ENCODE data around the gene PKD2. TPM values are rescaled to one million over a fixed set of nuclear protein-coding genes. Genes with fewer than 3 reads are reported as not detected.

Gene PKD2
- total RNA-seq, 2 experiments from 2014 or later: 7.4 to 7.7 TPM

- POLR2A ChIA-PET: no interaction called here
- H3K9me3 Mint-ChIP-seq (ENCODE audit: insufficient read depth): no peaks in the 10 kb centered on the region
- H3K4me3 Mint-ChIP-seq: no peak overlapping the region
- peaks cover 33% of the 10 kb centered on the region for H3K27me3 Mint-ChIP-seq (ENCODE audit: low read depth)
- peaks cover 7% of the 10 kb centered on the region for H3K4me1 Mint-ChIP-seq (ENCODE audit: low read depth)
- H3K27ac Mint-ChIP-seq: no peak overlapping the region
- no peak for DNase-seq
- H3K36me3 Mint-ChIP-seq (ENCODE audit: low read depth): no peaks in the 10 kb centered on the region
- no peak for ATAC-seq
- CTCF ChIA-PET: interaction anchor here (1.2 kb wide), 1 partner anchor 234 kb away, joined by 3 read pairs; no protein-coding TSS in a partner anchor
Observed at GRCh38 chr4:87977521-87978278, 29.7 kb upstream of the PKD2 start.

- CTCF ChIA-PET: interaction anchor here (1.9 kb wide), 1 partner anchor 126 kb away, joined by 5 read pairs; no protein-coding TSS in a partner anchor
- POLR2A ChIA-PET: no interaction called here
- Mint-ChIP-seq H3K27me3 (ENCODE audit: low read depth) (peaks cover 30% of the 10 kb centered on the region), H3K36me3 (ENCODE audit: low read depth) (no peaks in the 10 kb centered on the region), H3K9me3 (ENCODE audit: insufficient read depth) (no peaks in the 10 kb centered on the region), H3K27ac (no peak overlapping the region), H3K4me3 (no peak overlapping the region), H3K4me1 (ENCODE audit: low read depth) (peaks cover 7% of the 10 kb centered on the region)
- DNase-seq (no peak), ATAC-seq (no peak)
Observed at GRCh38 chr4:87978681-87979080, 28.8 kb upstream of the PKD2 start.

GRCh38 chr4:87979810-87980209 is 27.6 kb upstream of the PKD2 start:
- CTCF ChIA-PET: interaction anchor here (1.9 kb wide), 1 partner anchor 127 kb away, joined by 5 read pairs; no protein-coding TSS in a partner anchor
- peaks cover 35% of the 10 kb centered on the region for H3K27me3 Mint-ChIP-seq (ENCODE audit: low read depth)
- no peak overlapping the region for H3K4me3 Mint-ChIP-seq
- ATAC-seq (no peak), DNase-seq (no peak)
- POLR2A ChIA-PET: no interaction called here
- no peaks in the 10 kb centered on the region for H3K36me3 Mint-ChIP-seq (ENCODE audit: low read depth)
- peaks cover 7% of the 10 kb centered on the region for H3K4me1 Mint-ChIP-seq (ENCODE audit: low read depth)
- no peak overlapping the region for H3K27ac Mint-ChIP-seq
- H3K9me3 Mint-ChIP-seq (ENCODE audit: insufficient read depth): no peaks in the 10 kb centered on the region

GRCh38 chr4:87981486-87981885 is 25.9 kb upstream of the PKD2 start:
- no peak overlapping the region for H3K27ac Mint-ChIP-seq
- no peaks in the 10 kb centered on the region for H3K9me3 Mint-ChIP-seq (ENCODE audit: insufficient read depth)
- ATAC-seq (no peak), DNase-seq (no peak)
- peaks cover 32% of the 10 kb centered on the region for H3K27me3 Mint-ChIP-seq (ENCODE audit: low read depth)
- no peaks in the 10 kb centered on the region for H3K4me1 Mint-ChIP-seq (ENCODE audit: low read depth)
- ChIA-PET POLR2A (no interaction called here), CTCF (no interaction called here)
- H3K4me3 Mint-ChIP-seq: no peak overlapping the region
- no peaks in the 10 kb centered on the region for H3K36me3 Mint-ChIP-seq (ENCODE audit: low read depth)

- no peaks in the 10 kb centered on the region for H3K9me3 Mint-ChIP-seq (ENCODE audit: insufficient read depth)
- H3K27ac Mint-ChIP-seq: no peak overlapping the region
- ChIA-PET CTCF (no interaction called here), POLR2A (no interaction called here)
- H3K27me3 Mint-ChIP-seq (ENCODE audit: low read depth): peaks cover 30% of the 10 kb centered on the region
- H3K36me3 Mint-ChIP-seq (ENCODE audit: low read depth): no peaks in the 10 kb centered on the region
- ATAC-seq (no peak), DNase-seq (no peak)
- H3K4me1 Mint-ChIP-seq (ENCODE audit: low read depth): no peaks in the 10 kb centered on the region
- H3K4me3 Mint-ChIP-seq: no peak overlapping the region
Observed at GRCh38 chr4:87982036-87982435, 25.4 kb upstream of the PKD2 start.

GRCh38 chr4:87982446-87983010 is 24.9 kb upstream of the PKD2 start:
- no peaks in the 10 kb centered on the region for H3K4me1 Mint-ChIP-seq (ENCODE audit: low read depth)
- no peaks in the 10 kb centered on the region for H3K36me3 Mint-ChIP-seq (ENCODE audit: low read depth)
- no peak overlapping the region for H3K4me3 Mint-ChIP-seq
- no peaks in the 10 kb centered on the region for H3K9me3 Mint-ChIP-seq (ENCODE audit: insufficient read depth)
- ATAC-seq (no peak), DNase-seq (no peak)
- CTCF ChIA-PET: no interaction called here
- H3K27me3 Mint-ChIP-seq (ENCODE audit: low read depth): peaks cover 31% of the 10 kb centered on the region
- POLR2A ChIA-PET: no interaction called here
- H3K27ac Mint-ChIP-seq: no peak overlapping the region

GRCh38 chr4:87983996-87984395 is 23.4 kb upstream of the PKD2 start:
- H3K4me1 Mint-ChIP-seq (ENCODE audit: low read depth): no peaks in the 10 kb centered on the region
- no peaks in the 10 kb centered on the region for H3K36me3 Mint-ChIP-seq (ENCODE audit: low read depth)
- peaks cover 27% of the 10 kb centered on the region for H3K27me3 Mint-ChIP-seq (ENCODE audit: low read depth)
- no peak for DNase-seq
- H3K9me3 Mint-ChIP-seq (ENCODE audit: insufficient read depth): no peaks in the 10 kb centered on the region
- POLR2A ChIA-PET: no interaction called here
- no peak for ATAC-seq
- H3K27ac Mint-ChIP-seq: no peak overlapping the region
- no peak overlapping the region for H3K4me3 Mint-ChIP-seq
- CTCF ChIA-PET: no interaction called here

GRCh38 chr4:87985097-87985886 is 22.1 kb upstream of the PKD2 start:
- no peaks in the 10 kb centered on the region for H3K9me3 Mint-ChIP-seq (ENCODE audit: insufficient read depth)
- peaks cover 24% of the 10 kb centered on the region for H3K27me3 Mint-ChIP-seq (ENCODE audit: low read depth)
- H3K36me3 Mint-ChIP-seq (ENCODE audit: low read depth): no peaks in the 10 kb centered on the region
- peak; percentile 81 for ATAC-seq
- CTCF ChIA-PET: interaction anchor here (0.9 to 2.8 kb wide), 11 partner anchors 10 to 227 kb away, joined by 3 to 17 read pairs (median 5); partner anchors contain the start of gene SPP1
- H3K27ac Mint-ChIP-seq: no peak overlapping the region
- POLR2A ChIA-PET: no interaction called here
- no peak overlapping the region for H3K4me3 Mint-ChIP-seq
- no peaks in the 10 kb centered on the region for H3K4me1 Mint-ChIP-seq (ENCODE audit: low read depth)
- peak; percentile 56 for DNase-seq

GRCh38 chr4:87985887-87986200 is 21.6 kb upstream of the PKD2 start:
- H3K4me1 Mint-ChIP-seq (ENCODE audit: low read depth): no peaks in the 10 kb centered on the region
- CTCF ChIA-PET: interaction anchor here (0.9 to 2.8 kb wide), 11 partner anchors 10 to 226 kb away, joined by 3 to 17 read pairs (median 5); partner anchors contain the start of gene SPP1
- ATAC-seq: no peak
- no peaks in the 10 kb centered on the region for H3K36me3 Mint-ChIP-seq (ENCODE audit: low read depth)
- no peak for DNase-seq
- no peak overlapping the region for H3K4me3 Mint-ChIP-seq
- no peak overlapping the region for H3K27ac Mint-ChIP-seq
- H3K27me3 Mint-ChIP-seq (ENCODE audit: low read depth): peaks cover 24% of the 10 kb centered on the region
- POLR2A ChIA-PET: no interaction called here
- no peaks in the 10 kb centered on the region for H3K9me3 Mint-ChIP-seq (ENCODE audit: insufficient read depth)

- Mint-ChIP-seq H3K27me3 (ENCODE audit: low read depth) (peaks cover 22% of the 10 kb centered on the region), H3K4me1 (ENCODE audit: low read depth) (peaks cover 4% of the 10 kb centered on the region), H3K9me3 (ENCODE audit: insufficient read depth) (no peaks in the 10 kb centered on the region), H3K4me3 (no peak overlapping the region), H3K36me3 (ENCODE audit: low read depth) (no peaks in the 10 kb centered on the region), H3K27ac (no peak overlapping the region)
- ATAC-seq (no peak), DNase-seq (no peak)
- POLR2A ChIA-PET: no interaction called here
- CTCF ChIA-PET: interaction anchor here (1.5 to 2.8 kb wide), 4 partner anchors 11 to 135 kb away, joined by 4 to 17 read pairs (median 14); partner anchors contain the start of gene SPP1
Observed at GRCh38 chr4:87986508-87986907, 20.9 kb upstream of the PKD2 start.

GRCh38 chr4:87989765-87990164 is 17.7 kb upstream of the PKD2 start:
- ChIA-PET POLR2A (no interaction called here), CTCF (no interaction called here)

GRCh38 chr4:87995435-87995834 is 12.0 kb upstream of the PKD2 start:
- no peaks in the 10 kb centered on the region for H3K9me3 Mint-ChIP-seq (ENCODE audit: insufficient read depth)
- no peak overlapping the region for H3K27ac Mint-ChIP-seq
- peaks cover 14% of the 10 kb centered on the region for H3K27me3 Mint-ChIP-seq (ENCODE audit: low read depth)
- DNase-seq (no peak), ATAC-seq (no peak)
- no peaks in the 10 kb centered on the region for H3K36me3 Mint-ChIP-seq (ENCODE audit: low read depth)
- CTCF ChIA-PET: interaction anchor here (1.2 kb wide), 1 partner anchor 9 kb away, joined by 3 read pairs; no protein-coding TSS in a partner anchor
- peaks cover 5% of the 10 kb centered on the region for H3K4me1 Mint-ChIP-seq (ENCODE audit: low read depth)
- POLR2A ChIA-PET: no interaction called here
- no peak overlapping the region for H3K4me3 Mint-ChIP-seq

More at GRCh38 chr4:87989765-87990164, 17.7 kb upstream of the PKD2 start:
- Mint-ChIP-seq H3K36me3 (ENCODE audit: low read depth) (no peaks in the 10 kb centered on the region), H3K4me1 (ENCODE audit: low read depth) (peaks cover 5% of the 10 kb centered on the region), H3K27ac (no peak overlapping the region), H3K27me3 (ENCODE audit: low read depth) (peaks cover 8% of the 10 kb centered on the region), H3K4me3 (no peak overlapping the region), H3K9me3 (ENCODE audit: insufficient read depth) (no peaks in the 10 kb centered on the region)
- no peak for DNase-seq
- ATAC-seq: no peak
